MG63 (cell line): ENCODE measurements around the gene CHN2. TPM values are rescaled to one million over a fixed set of nuclear protein-coding genes. Genes with fewer than 3 reads are reported as not detected.

Experiments
- DNase-seq: peaks from one replicate; pipeline ENCODE4 v3.0.0-alpha.2; 2020
- H3K27me3 ChIP-seq: fragments of 250-450 bp; sonication (Bioruptor Pico); 2 replicates; pipeline ENCODE4 v1.5.1; 2020; ENCODE audit warnings: mild to moderate bottlenecking, moderate library complexity
- H3K36me3 ChIP-seq: fragments of 250-450 bp; sonication (Bioruptor Pico); 2 replicates; pipeline ENCODE4 v1.5.1; 2020; ENCODE audit warnings: mild to moderate bottlenecking, moderate library complexity
- H3K4me3 ChIP-seq: fragments of 250-450 bp; sonication (Bioruptor Pico); 2 replicates; pipeline ENCODE4 v1.5.1; 2020; ENCODE audit warnings: mild to moderate bottlenecking, moderate library complexity
- H3K9me3 ChIP-seq: fragments of 250-450 bp; sonication (Bioruptor Pico); 2 replicates; pipeline ENCODE4 v1.5.1; 2020; ENCODE audit warnings: mild to moderate bottlenecking, moderate library complexity
- total RNA-seq: library from RNA; depleted of rRNA; stranded (reverse); fragments of >200 nt; shearing (Covaris generic); gene quantifications from 2 replicates; pipeline ENCODE4 v1.2.3, GENCODE V29; 2014; ENCODE audit warnings: low replicate concordance

CHN2 gene
- total RNA-seq, 1 experiment from 2014 or later: 3.7 TPM

- no peak overlapping the region for H3K4me3 ChIP-seq
- no peaks in the 10 kb centered on the region for H3K27me3 ChIP-seq
- H3K9me3 ChIP-seq: no peaks in the 10 kb centered on the region
- no peak for DNase-seq
- H3K36me3 ChIP-seq: no peaks in the 10 kb centered on the region
Observed at GRCh38 chr7:29343399-29343798, 148.8 kb downstream of the CHN2 start.

- Histone ChIP-seq H3K9me3 (no peaks in the 10 kb centered on the region), H3K27me3 (no peaks in the 10 kb centered on the region), H3K36me3 (no peaks in the 10 kb centered on the region), H3K4me3 (no peak overlapping the region)
- no peak for DNase-seq
Observed at GRCh38 chr7:29344334-29344978, 149.9 kb downstream of the CHN2 start.

DNA sequence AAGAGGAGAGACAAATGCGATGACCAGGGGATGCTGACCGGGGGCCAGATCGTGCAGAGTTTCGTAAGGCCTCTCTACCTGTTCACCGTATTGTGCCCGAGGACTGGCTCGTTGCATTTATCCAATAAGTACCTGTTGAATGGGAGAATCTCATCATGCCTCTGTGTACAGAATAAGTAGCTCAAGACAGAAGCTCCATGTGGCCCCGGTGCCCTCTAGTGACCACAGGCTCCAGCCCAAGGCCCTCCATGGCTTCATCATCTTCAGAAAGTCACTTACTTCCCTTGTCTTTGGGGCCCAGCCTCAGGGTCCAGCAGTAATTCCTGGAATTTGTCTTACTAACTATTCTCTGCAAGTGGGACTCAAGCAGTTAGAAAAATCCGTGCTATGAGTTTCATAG, 151.0 kb downstream of the CHN2 start:
- no peaks in the 10 kb centered on the region for H3K9me3 ChIP-seq
- H3K4me3 ChIP-seq: no peak overlapping the region
- peak; percentile 13 for DNase-seq
- H3K36me3 ChIP-seq: no peaks in the 10 kb centered on the region
- no peaks in the 10 kb centered on the region for H3K27me3 ChIP-seq

GRCh38 chr7:29346231-29346978, 151.8 kb downstream of the CHN2 start:
- no peak for DNase-seq
- Histone ChIP-seq H3K4me3 (no peak overlapping the region), H3K27me3 (no peaks in the 10 kb centered on the region), H3K9me3 (no peaks in the 10 kb centered on the region), H3K36me3 (no peaks in the 10 kb centered on the region)

GRCh38 chr7:29349362-29349761, 154.8 kb downstream of the CHN2 start:
- Histone ChIP-seq H3K36me3 (no peaks in the 10 kb centered on the region), H3K9me3 (no peaks in the 10 kb centered on the region), H3K27me3 (no peaks in the 10 kb centered on the region), H3K4me3 (no peak overlapping the region)
- DNase-seq: no peak

DNA sequence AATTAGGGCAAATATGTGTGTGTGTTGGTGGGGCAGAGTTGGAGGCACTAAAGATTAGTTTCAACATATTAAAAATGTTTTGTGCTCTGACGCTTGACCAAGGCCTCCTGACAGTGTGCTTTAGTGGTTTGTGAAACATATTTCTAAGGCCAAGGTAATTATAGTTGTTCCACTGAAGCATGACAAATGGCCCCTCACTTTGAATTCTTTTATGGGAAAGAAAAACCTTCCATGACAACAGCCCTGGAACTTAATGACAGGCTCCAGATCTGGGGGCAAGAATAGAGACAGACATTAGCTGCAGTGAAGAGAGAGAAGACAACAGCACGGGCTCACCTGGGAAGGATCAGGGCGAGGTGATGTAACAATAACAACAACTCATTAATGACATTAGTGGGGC, 155.8 kb downstream of the CHN2 start:
- no peak for DNase-seq
- H3K9me3 ChIP-seq: no peaks in the 10 kb centered on the region
- H3K27me3 ChIP-seq: no peaks in the 10 kb centered on the region
- no peaks in the 10 kb centered on the region for H3K36me3 ChIP-seq
- no peak overlapping the region for H3K4me3 ChIP-seq

- Histone ChIP-seq H3K27me3 (no peaks in the 10 kb centered on the region), H3K4me3 (no peak overlapping the region), H3K9me3 (no peaks in the 10 kb centered on the region), H3K36me3 (no peaks in the 10 kb centered on the region)
- DNase-seq: no peak
Observed at GRCh38 chr7:29352041-29352440, 157.5 kb downstream of the CHN2 start.

GRCh38 chr7:29353810-29354209, 159.2 kb downstream of the CHN2 start:
- H3K27me3 ChIP-seq: no peaks in the 10 kb centered on the region
- H3K9me3 ChIP-seq: no peaks in the 10 kb centered on the region
- no peak for DNase-seq
- H3K4me3 ChIP-seq: no peak overlapping the region
- H3K36me3 ChIP-seq: no peaks in the 10 kb centered on the region

- no peaks in the 10 kb centered on the region; the same call in 1 of the 2 replicates for H3K27me3 ChIP-seq
- no peak for DNase-seq
- no peaks in the 10 kb centered on the region for H3K9me3 ChIP-seq
- no peak overlapping the region for H3K4me3 ChIP-seq
- no peaks in the 10 kb centered on the region for H3K36me3 ChIP-seq
Observed at GRCh38 chr7:29354340-29354739, 159.8 kb downstream of the CHN2 start.

- no peak for DNase-seq
Observed at GRCh38 chr7:29355388-29355787, 160.8 kb downstream of the CHN2 start.

GRCh38 chr7:29356631-29357030, 162.1 kb downstream of the CHN2 start:
- no peak for DNase-seq
- Histone ChIP-seq H3K9me3 (no peaks in the 10 kb centered on the region), H3K27me3 (no peaks in the 10 kb centered on the region; the same call in 1 of the 2 replicates), H3K4me3 (no peak overlapping the region), H3K36me3 (no peaks in the 10 kb centered on the region)

More at GRCh38 chr7:29355388-29355787, 160.8 kb downstream of the CHN2 start:
- no peaks in the 10 kb centered on the region for H3K36me3 ChIP-seq
- H3K27me3 ChIP-seq: no peaks in the 10 kb centered on the region; the same call in 1 of the 2 replicates
- H3K9me3 ChIP-seq: no peaks in the 10 kb centered on the region
- H3K4me3 ChIP-seq: no peak overlapping the region

DNA sequence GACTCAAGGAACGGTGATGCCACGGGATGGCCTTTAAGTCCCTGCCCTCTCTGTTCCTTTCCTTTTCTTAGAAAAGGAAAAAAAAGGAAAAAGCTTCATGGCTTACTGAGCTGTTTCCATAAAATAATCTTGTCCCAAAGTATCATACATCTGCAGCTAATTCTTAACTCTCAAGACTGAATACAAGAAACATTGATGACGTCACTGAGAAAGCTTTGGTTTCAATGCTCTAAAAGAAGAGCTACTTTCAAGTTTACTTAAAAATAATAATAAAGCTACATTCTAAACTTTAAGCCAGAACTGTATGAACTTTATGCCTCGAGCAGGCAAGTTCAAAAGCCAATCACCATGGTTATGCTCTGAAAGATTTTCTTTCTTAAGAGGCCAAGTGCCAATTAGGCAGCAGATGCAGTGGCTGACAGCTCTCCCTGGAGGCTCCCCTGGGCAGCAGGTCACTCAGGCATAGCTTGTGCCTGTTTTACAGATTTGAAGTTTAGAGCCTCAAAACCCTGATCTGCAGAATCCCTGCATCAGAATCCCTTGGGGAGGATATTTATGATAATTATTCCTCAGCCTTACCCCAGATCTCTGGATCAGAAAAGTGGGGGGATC, 165.0 kb downstream of the CHN2 start:
- DNase-seq: no peak

DNA sequence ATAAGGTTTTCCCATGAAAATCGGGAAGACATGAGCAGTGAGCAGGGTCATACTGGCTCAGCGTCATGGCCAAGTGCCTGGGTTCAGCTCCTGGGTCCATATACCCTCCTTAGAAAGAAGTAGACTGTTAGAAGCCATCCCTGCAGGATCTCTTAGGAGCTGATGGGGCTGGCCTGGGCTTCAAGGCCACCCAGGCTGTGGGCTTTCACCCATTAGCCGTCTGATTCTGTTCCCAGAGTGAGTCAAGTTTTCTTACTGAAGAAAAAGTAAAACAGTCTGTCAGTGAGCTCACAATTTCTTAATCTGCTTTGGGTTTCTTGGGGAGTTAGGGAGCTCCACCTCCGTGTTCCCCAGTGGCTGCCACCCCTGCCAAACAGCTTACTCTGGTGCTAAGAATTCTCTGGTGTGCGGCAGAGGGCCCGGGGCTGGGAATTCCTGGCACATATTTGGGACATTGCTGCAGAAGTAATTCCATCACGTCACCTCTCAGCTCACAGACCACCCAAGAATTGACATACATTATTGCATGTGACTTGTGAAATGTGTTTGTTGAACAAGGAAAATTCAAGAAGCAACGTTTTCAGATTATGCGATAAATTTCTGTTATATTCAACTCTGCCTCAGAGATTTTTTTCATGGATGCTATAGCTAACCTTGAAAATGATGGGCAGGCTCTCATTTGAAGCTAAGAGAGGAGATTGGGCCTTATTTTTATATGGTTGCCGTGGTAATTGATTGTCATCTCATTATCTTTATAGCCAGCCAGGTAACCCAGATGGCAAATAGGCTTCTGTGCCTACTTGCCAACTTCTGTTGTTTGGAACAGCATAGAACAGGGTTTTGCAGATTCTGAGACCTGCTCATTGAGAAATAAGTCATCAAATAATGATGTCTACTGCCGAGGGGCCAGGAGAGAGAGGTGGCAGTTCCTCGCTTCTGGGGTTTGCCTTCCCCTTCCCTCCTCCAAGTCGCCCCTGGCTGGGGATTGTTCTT, 166.4 kb downstream of the CHN2 start:
- H3K27me3 ChIP-seq: no peaks in the 10 kb centered on the region; the same call in 1 of the 2 replicates
- no peaks in the 10 kb centered on the region for H3K9me3 ChIP-seq
- no peak overlapping the region for H3K4me3 ChIP-seq
- DNase-seq: no peak
- no peaks in the 10 kb centered on the region for H3K36me3 ChIP-seq

More for the DNA sequence above, 165.0 kb downstream of the CHN2 start:
- Histone ChIP-seq H3K9me3 (no peaks in the 10 kb centered on the region), H3K27me3 (no peaks in the 10 kb centered on the region; the same call in 1 of the 2 replicates), H3K36me3 (no peaks in the 10 kb centered on the region), H3K4me3 (no peak overlapping the region)

DNA sequence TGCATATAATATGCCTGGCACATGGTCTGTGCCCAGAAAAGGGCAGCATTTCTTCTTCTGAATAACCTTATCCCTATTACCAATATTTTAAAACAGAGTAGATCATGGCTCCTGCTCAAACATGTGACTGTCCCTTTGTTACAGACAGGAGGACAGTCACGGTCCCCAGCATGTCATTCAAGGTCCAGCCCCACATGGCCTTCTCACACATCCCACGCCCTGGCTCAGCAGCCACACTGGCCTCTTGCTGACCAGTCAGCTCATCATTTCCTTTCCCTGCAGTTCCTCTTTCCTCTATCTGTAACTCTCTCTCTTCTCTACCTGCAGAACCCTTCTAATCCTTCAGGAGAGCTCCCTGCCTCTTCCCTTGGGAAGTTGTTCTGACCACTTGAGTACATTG, 167.8 kb downstream of the CHN2 start:
- Histone ChIP-seq H3K4me3 (no peak overlapping the region), H3K9me3 (no peaks in the 10 kb centered on the region), H3K27me3 (no peaks in the 10 kb centered on the region; the same call in 1 of the 2 replicates), H3K36me3 (no peaks in the 10 kb centered on the region)
- no peak for DNase-seq

- Histone ChIP-seq H3K9me3 (no peaks in the 10 kb centered on the region), H3K36me3 (no peaks in the 10 kb centered on the region), H3K4me3 (no peak overlapping the region), H3K27me3 (no peaks in the 10 kb centered on the region; the same call in 1 of the 2 replicates)
- DNase-seq: no peak
Observed at GRCh38 chr7:29363636-29364425, 169.3 kb downstream of the CHN2 start.

DNA sequence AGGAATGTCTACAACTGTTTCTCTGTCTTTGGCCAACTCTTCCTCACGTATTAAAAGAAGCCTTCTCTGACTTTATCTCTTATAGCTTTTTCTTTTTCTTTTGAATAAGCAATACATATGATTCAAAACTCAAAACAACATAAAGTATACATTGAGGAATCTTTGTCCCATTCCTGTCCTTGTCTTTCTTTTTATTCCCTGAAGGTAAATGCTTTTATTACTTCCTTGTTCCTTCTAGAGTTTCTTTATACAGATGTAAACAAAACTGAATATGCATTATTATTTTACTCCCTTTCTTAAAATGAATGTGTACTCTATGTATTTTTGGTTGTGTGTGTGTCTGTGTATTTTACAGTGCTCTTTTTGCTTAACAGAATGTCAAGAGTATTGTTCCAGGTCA, 170.1 kb downstream of the CHN2 start:
- Histone ChIP-seq H3K27me3 (no peaks in the 10 kb centered on the region), H3K36me3 (no peaks in the 10 kb centered on the region), H3K9me3 (no peaks in the 10 kb centered on the region), H3K4me3 (no peak overlapping the region)
- no peak for DNase-seq
